ENCODE results near the gene CHMP4A. TPM values are rescaled to one million over a fixed set of nuclear protein-coding genes. Genes with fewer than 3 reads are reported as not detected.
A peak's percentile ranks its signal among the peaks of the same experiment; 100 is the strongest.

Gene CHMP4A
- total and polyA plus RNA-seq, 2 of the 13 experiments (the other 11 are each of a cell fraction or from before 2014, with no cell fraction given): 83.6 to 113 TPM

GRCh38 chr14:24252289-24253124 lies 39.2 kb upstream of the CHMP4A start (continued):
- TF ChIP-seq TERF1 (CRISPR knock-in tag; IDR thresholded peaks at IDR 0.05): no peak
- TF ChIP-seq HOXD1 (CRISPR knock-in tag; IDR thresholded peaks at IDR 0.05): no peak; the same call in none of the 2 replicates
- TF ChIP-seq FOXK1 (CRISPR knock-in tag; IDR thresholded peaks at IDR 0.05; ENCODE audit: borderline replicate concordance, low read depth): peak; percentile 86; the same call in 1 of the 2 replicates
- TF ChIP-seq ZNF326 (CRISPR knock-in tag; IDR thresholded peaks at IDR 0.05; ENCODE audit: borderline replicate concordance): no peak; the same call in 1 of the 2 replicates
- peak; percentile 50; the same call in 1 of the 2 replicates for TF ChIP-seq ATF2 (CRISPR knock-in tag; IDR thresholded peaks at IDR 0.05)
- TF ChIP-seq U2AF1 (optimal IDR thresholded peaks at IDR 0.05; ENCODE audit: low read depth, low read length): no peak
- no peak for TF ChIP-seq RORA (CRISPR knock-in tag; IDR thresholded peaks at IDR 0.05)
- no peak for TF ChIP-seq ZNF577 (CRISPR knock-in tag; IDR thresholded peaks at IDR 0.05; ENCODE audit: borderline replicate concordance, low read depth)
- TF ChIP-seq ZKSCAN5 (CRISPR knock-in tag; IDR thresholded peaks at IDR 0.05): no peak
- no peak; the same call in 1 of the 2 replicates for TF ChIP-seq HMG20A (CRISPR knock-in tag; IDR thresholded peaks at IDR 0.05; ENCODE audit: borderline replicate concordance)
- TF ChIP-seq TFE3 (CRISPR knock-in tag; IDR thresholded peaks at IDR 0.05): peak; percentile 80
- TF ChIP-seq LCORL (IDR thresholded peaks at IDR 0.05): no peak
- no peak for TF ChIP-seq LCORL (CRISPR knock-in tag; IDR thresholded peaks at IDR 0.05)
- no peak for TF ChIP-seq ZUFSP (CRISPR knock-in tag; IDR thresholded peaks at IDR 0.05; ENCODE audit: borderline replicate concordance)
- TF ChIP-seq ZNF850 (CRISPR knock-in tag; conservative IDR thresholded peaks at IDR 0.05): no peak
- TF ChIP-seq LRRFIP1 (CRISPR knock-in tag; conservative IDR thresholded peaks at IDR 0.05): no peak
- TF ChIP-seq ZNF564 (CRISPR knock-in tag; IDR thresholded peaks at IDR 0.05): no peak
- TF ChIP-seq ZNF660 (CRISPR knock-in tag; IDR thresholded peaks at IDR 0.05; ENCODE audit: borderline replicate concordance, low read depth): no peak
- TF ChIP-seq ZSCAN31 (CRISPR knock-in tag; IDR thresholded peaks at IDR 0.05; ENCODE audit: low read depth): no peak
- TF ChIP-seq SALL2 (CRISPR knock-in tag; IDR thresholded peaks at IDR 0.05): no peak

Measured in HepG2 (cell line).